Heart left ventricle (tissue), 13 donors: ENCODE measurements around the gene KRT71.

Source experiments
- CTCF ChIP-seq, 12 donors: fragments of 200-600 bp; sonication (generic) in 4 of 12; IDR thresholded peaks; one replicate each; pipeline versions ENCODE4 v1.5.0 to v1.8.0; 2018 to 2022; ENCODE audit warnings: antibody characterized with exemption in 12 of 12, mild to moderate bottlenecking in 5 of 12
- POLR2A ChIP-seq, 2 donors: fragments of 450-650 bp; IDR thresholded peaks; one replicate each; pipeline ENCODE4 v1.6.1; 2017; ENCODE audit warnings: antibody characterized with exemption in 2 of 2, mild to moderate bottlenecking in 2 of 2, moderate library complexity in 2 of 2
- donor health status: ischemic (EF 13 %, LVEDD 7.1; RV severe dilation, severe dysfunction).
- donor health status: DM: no; HTN: yes; CAD: no.
- donor health status: DM: no; HTN: no; CAD: no.
- donor health status: ischemic (EF 25% LVEDD 6.9; RV normal size, moderate dysfunction).
- donor health status: ischemic (EF 25% LVEDD 5.7; RV mildly dilated, moderate dysfunction).
- donor health status: ischemic (EF 35%, LVEDD 5.7; RV mildly dilated, moderate dysfunction).
- donor health status: nonischemic (EF 11% LVEDD 7.7; RV severe dilation, severe dysfunction).
- donor health status: DM: yes; HTN: yes; CAD: no.
- donor health status: PGD.
- donor health status: ischemic (EF 29% LVEDD 5.4; RV normal size, mild dysfunction).
- donor health status: nonischemic (EF 23%, LVEDD 6.1; RV moderate dilation, normal function).

DNA sequence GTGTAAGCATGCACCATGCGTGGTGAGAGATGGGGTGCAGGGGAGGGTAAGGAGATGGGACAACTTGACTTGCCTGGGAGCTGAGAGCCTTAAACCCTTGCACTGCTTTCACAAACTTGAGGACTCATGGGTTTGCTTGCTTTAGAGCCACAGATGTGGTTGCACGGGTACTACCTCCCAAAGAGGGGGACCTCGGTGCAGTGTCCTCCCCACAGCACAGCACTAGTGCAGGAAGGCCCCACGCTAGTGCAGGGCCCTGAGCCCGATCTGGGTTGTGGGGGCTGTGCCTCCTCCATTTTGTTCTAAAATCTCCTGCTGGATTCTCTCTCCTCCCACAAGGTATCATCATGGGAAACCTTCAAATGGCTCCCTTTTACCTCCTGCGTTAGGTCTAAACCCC lies 37.1 kb upstream of the KRT71 start:
- TF ChIP-seq CTCF (IDR thresholded peaks at IDR 0.05) = no peak
- no peak for TF ChIP-seq POLR2A (IDR thresholded peaks at IDR 0.05)
